ENCODE data around the gene ARF1. TPM values are rescaled to one million over a fixed set of nuclear protein-coding genes. Genes with fewer than 3 reads are reported as not detected.
A peak's percentile ranks its signal among the peaks of the same experiment; 100 is the strongest.

The ARF1 gene
- total RNA-seq, 1 donor: 339 TPM

GRCh38 chr1:228140724-228141225 is 58.3 kb downstream of the ARF1 start:
- peak overlapping the region; percentile 94 for H3K4me3 ChIP-seq (ENCODE audit: low read depth, low read length)
- DNase-seq (ENCODE audit: low read depth): peak; percentile 21
- TF ChIP-seq, protein P1, sequence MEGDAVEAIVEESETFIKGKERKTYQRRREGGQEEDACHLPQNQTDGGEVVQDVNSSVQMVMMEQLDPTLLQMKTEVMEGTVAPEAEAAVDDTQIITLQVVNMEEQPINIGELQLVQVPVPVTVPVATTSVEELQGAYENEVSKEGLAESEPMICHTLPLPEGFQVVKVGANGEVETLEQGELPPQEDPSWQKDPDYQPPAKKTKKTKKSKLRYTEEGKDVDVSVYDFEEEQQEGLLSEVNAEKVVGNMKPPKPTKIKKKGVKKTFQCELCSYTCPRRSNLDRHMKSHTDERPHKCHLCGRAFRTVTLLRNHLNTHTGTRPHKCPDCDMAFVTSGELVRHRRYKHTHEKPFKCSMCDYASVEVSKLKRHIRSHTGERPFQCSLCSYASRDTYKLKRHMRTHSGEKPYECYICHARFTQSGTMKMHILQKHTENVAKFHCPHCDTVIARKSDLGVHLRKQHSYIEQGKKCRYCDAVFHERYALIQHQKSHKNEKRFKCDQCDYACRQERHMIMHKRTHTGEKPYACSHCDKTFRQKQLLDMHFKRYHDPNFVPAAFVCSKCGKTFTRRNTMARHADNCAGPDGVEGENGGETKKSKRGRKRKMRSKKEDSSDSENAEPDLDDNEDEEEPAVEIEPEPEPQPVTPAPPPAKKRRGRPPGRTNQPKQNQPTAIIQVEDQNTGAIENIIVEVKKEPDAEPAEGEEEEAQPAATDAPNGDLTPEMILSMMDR (IDR thresholded peaks at IDR 0.05; ENCODE audit: insufficient read depth, low read depth, low read length): no peak

DNA sequence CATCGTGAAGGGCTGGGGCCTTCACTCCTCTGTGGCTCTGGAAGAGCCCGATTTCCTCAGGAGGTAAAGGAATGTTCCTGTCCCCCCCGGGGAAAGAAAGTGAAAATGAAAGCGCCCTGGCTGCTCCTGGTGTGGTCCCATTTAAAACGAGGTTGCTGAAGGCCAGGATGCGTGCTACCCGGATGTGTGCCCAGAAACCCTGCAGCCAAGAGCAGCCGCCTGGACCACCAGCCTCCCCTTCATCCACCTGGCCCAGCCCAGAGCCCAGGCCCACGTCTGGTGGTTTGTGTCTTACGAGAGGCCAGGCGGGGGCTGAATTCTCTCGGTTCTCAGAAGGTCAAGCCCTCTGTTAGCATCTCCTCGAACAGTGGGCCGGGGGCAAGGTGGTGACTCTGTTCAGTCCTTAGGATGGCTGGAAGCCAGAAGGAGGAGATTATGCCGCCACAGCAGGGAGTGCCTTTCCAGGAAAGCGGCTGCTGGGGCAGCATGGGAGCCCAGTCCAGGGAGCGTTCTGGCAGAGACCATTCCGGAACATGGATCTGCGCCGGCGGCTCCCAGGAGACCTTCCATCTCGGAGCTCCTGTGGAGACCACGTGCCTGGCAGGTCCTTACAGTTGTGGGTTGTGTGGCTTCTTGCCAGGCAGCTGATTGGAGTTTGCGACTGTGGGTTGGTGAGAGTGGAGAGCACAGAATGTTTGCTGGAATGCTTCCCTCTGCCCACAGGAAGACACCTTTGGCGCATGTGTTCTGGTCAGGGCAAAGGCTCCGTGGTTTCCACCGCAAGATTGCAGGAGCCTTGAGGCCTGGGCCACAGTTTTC is 58.9 kb downstream of the ARF1 start:
- peak overlapping the region; percentile 94 for H3K4me3 ChIP-seq (ENCODE audit: low read depth, low read length)
- TF ChIP-seq, protein P1 (IDR thresholded peaks at IDR 0.05; ENCODE audit: insufficient read depth, low read depth, low read length): no peak
- peak; percentile 81 for DNase-seq (ENCODE audit: low read depth)

- no peak for DNase-seq (ENCODE audit: low read depth)
- H3K4me3 ChIP-seq (ENCODE audit: low read depth, low read length): peak overlapping the region; percentile 94
- TF ChIP-seq, protein P1 (IDR thresholded peaks at IDR 0.05; ENCODE audit: insufficient read depth, low read depth, low read length): no peak
These were observed 59.7 kb downstream of the ARF1 start for GRCh38 chr1:228142155-228142691.

DNA sequence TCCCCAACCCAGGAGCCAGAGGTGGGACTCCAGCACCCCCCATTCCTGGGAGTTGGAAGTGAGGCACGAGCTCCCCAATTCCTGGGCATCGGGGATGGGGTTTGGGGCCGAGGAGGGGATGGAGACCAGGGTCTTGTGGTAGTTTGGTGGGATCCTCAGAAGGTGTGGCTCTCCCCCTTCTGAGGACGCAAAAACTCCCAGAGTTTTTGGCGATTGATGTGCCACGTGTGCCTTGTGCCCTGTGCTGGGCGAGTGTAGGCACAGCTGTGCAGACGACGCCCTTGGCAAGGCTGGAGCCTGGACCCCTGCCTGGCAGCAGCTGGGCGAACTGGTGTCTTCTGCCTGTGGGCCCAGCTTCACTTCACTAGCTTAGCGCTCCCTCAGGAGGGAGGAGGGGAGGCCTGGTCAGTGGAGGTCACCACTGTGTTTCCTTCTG is 60.2 kb downstream of the ARF1 start:
- TF ChIP-seq, protein P1 (IDR thresholded peaks at IDR 0.05; ENCODE audit: insufficient read depth, low read depth, low read length): no peak
- no peak for DNase-seq (ENCODE audit: low read depth)
- no peak overlapping the region for H3K4me3 ChIP-seq (ENCODE audit: low read depth, low read length)

DNA sequence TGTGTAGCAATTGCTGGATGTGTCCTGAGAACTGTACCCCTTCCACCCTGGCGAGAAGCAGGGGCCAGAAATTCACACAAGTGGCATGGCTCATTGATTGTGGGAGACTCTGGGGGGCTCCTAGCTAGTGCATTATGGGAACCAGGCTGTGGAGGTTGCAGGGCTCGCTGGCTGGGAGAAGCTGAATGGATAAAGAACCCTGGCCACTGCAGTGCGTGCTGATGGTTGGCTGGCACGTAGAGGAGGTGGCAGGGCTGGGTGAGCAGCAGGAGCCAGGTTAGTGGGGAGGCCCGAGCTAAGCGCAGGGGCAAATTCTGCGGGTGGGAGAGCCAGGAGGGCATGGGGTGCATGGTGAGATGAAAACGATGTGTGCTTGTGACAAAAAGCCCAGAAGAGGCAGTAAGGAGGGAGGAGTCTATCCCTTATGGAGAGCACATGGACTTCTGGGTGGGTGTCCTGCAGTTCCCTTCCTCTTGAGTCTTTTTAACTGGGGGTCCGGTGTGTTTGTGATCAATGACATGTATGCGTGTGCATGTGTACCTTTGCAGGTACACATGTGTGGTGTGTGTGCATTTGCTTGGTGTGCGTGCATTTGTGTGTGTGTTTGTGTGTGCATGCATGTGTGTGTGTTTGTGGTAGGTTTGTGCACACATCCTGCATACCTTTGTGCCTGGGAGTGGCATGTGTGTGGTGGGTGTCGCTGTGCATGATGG is 61.1 kb downstream of the ARF1 start:
- DNase-seq (ENCODE audit: low read depth): no peak
- TF ChIP-seq, protein P1 (IDR thresholded peaks at IDR 0.05; ENCODE audit: insufficient read depth, low read depth, low read length): no peak
- H3K4me3 ChIP-seq (ENCODE audit: low read depth, low read length): no peak overlapping the region

- H3K4me3 ChIP-seq (ENCODE audit: low read depth, low read length): no peak overlapping the region
- TF ChIP-seq, protein P1 (IDR thresholded peaks at IDR 0.05; ENCODE audit: insufficient read depth, low read depth, low read length): no peak
- no peak for DNase-seq (ENCODE audit: low read depth)
These were observed 61.9 kb downstream of the ARF1 start for GRCh38 chr1:228144193-228144992.
